Muscle of back (tissue), 11 donors: Measurements from ENCODE around the gene MAP2K7. TPM values are rescaled to one million over a fixed set of nuclear protein-coding genes. Genes with fewer than 3 reads are reported as not detected.
A peak's percentile ranks its signal among the peaks of the same experiment; 100 is the strongest.

Source experiments
- DNase-seq, 3 donors: peaks; one replicate each; pipeline versions ENCODE4 v3.0.0 to v3.0.0-alpha.2; 2013
- polyA plus RNA-seq, 10 donors: library from polyadenylated mRNA; unstranded; fragments of 120-200 nt; gene quantifications; one replicate each; pipeline ENCODE4 v1.2.1, GENCODE V29; 2013; ENCODE audit not compliant: insufficient read length in 10 of 10

The MAP2K7 gene
- polyA plus RNA-seq, 10 donors = 14.9 to 24.6 (median 20.6) TPM

DNA sequence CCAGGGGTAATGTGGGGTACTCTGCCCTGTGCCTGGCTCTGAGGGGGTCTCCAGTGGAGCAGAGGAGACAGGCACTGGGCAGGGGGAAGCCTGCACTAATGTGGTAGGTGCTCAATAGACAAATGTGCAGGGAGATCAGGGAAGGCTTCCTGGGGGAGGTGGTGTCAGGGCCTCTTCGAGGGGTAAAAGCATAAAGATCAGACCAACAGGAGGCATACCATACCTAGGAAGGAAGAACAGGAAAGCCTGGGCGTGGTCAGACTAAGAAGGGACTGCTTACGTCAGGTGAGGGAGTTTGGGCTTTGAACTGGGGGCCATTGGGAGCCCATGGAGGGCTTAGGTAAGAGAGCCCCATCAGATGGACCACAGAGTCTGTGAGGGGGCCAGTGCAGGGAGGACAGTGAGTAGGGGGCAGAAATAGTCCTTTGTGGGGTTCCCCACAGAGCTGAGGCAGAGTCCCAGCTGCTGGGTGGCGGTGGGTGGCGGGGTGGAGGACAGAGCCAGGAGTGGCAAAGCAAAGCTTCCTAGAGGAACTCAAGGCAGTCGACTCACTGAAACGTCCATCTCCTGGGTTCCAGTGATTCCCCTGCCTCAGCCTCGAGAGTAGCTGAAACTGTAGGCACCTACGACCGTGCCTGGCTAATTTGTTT is 38.3 kb upstream of the MAP2K7 start:
- no peak for DNase-seq

- no peak for DNase-seq
These were observed 37.1 kb upstream of the MAP2K7 start for GRCh38 chr19:7866399-7867091.

GRCh38 chr19:7867092-7867844 is 36.4 kb upstream of the MAP2K7 start:
- DNase-seq = no peak

DNA sequence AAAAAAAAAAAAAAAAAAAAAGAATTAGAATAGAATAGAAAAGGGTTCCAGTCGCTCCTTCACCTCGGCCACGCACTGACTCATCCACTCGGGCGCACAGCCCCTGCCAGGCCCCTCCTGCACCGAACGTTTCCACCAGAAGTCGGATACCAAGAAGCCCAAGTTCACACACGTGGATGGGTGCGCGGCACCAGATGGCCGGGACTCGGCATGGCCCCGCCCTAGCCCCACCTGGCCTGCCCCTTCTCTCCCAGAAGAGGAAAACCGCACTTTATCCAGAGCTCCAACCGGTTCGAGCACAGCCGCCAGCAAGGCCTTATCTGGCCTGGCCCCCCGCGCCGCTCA is 35.4 kb upstream of the MAP2K7 start:
- DNase-seq = no peak

DNA sequence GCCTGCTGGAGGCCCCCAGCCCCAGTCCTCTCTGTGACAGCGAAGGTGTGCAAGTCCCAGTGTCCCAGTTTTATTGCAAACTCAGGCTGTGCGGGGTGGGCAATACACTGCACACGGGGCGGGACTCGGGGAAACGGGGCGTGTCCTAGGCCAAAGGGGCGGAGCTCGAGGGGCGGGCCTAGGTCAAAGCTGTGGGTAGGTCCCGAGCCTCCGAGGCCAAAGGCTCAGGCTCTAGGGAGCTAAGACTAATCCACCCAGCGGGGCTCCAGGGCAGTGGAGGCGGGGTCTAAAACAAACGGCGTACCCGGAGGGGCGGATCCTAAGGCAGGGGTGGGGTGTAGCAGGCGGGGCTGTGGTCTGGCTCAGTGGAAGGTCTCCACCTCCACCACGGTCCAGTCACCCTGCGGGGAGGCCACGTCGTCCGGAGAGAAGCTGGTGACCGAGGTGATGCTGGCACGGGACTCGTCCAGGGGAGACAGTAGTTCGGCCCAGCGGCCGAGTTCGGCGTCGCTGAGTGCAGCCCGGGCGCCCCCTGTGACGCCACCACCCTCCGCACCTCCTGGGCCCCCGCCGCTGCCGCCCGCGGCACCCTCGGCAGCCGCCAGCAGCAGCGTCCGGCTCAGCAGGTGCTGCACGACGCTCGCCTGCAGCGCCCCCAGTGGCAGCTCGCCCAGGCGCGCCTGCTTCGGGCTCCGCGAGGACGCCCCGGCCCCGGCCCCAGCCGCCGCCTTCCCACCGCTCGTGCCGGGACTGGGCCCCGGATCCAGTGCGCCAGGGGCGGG is 34.8 kb upstream of the MAP2K7 start:
- DNase-seq = peak in 2 of 3 donors; percentile 81 to 89

GRCh38 chr19:7869453-7869909 is 34.2 kb upstream of the MAP2K7 start:
- peak in 2 of 3 donors; percentile 59 to 81 for DNase-seq

DNA sequence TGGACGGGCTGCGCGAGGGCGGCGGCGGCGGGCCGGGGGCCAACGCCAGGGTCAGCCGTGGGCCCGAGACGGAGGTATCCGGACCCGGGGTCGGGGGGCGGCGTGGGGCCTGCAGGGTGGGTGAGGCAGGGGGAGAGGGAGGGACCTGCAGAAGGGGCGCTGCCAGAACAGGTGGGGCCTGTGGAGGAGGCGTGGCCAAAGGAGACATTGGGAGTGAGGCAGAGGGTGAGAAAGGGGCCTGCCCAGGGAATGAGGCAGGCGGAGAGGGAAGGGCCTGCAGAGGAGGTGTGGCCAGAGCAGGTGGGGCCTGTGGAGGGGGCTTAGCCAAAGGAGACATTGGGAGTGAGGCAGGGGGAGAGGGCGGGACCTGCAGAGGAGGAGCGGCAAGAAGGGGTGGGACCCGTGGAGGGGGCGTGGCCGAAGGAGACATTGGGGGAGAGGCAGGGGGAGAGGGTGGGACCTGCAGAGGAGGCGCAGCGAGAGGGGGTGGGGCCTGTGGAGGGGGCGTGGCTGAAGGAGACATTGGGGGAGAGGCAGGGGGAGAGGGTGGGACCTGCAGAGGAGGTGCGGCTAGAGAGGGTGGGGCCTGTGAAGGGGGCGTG is 33.7 kb upstream of the MAP2K7 start:
- peak in 2 of 3 donors; percentile 51 to 75 for DNase-seq

- DNase-seq = peak in 1 of 3 donors; percentile 53
These were observed 32.9 kb upstream of the MAP2K7 start for GRCh38 chr19:7870571-7871436.

GRCh38 chr19:7871437-7872305 is 32.0 kb upstream of the MAP2K7 start:
- DNase-seq = peak; percentile 59 to 92 (median 76)

DNA sequence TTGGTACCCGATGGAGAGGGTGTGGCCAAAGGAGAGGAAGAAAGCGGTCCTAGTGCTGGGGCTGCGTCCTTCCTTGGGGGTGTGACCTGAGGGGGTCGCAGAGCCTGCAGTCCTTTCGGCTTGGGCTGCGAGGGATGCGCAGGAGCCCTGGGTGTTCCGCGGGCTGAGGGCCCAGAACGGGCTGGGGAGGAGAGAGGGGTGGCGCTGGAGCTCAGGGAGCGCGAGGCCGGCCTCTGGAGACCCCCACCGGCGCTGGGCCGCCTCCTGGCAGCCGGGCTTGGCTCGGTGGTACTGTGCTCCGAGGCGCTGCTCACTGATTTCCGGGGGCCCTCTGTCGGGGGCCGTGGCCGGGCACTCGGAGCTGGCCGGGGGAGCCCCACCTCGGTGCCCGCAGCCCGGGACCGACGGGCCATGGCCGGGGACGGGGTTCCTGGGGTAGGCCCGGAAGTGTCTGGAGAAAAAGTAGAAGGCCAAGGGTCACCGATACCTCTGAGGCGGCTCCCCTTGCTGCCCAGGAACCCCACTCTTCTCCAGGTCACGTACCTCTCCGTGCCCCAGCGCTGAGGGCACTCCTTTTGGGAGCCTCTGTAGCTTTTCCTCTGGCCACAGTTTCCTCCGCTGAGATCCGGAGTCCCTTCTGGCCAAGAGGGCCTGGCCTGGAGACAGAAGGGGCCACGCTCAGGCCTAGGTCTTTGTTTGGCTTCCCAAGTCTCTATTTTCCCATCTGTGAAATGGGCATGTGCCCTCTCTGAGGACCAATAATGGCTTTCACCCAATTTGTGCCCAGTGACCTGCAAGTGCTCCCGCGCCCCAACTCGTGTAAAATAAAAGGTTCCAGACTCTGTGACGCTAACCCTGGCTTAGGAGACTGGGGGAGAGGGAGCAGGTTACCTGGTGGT is 31.1 kb upstream of the MAP2K7 start:
- no peak for DNase-seq

DNA sequence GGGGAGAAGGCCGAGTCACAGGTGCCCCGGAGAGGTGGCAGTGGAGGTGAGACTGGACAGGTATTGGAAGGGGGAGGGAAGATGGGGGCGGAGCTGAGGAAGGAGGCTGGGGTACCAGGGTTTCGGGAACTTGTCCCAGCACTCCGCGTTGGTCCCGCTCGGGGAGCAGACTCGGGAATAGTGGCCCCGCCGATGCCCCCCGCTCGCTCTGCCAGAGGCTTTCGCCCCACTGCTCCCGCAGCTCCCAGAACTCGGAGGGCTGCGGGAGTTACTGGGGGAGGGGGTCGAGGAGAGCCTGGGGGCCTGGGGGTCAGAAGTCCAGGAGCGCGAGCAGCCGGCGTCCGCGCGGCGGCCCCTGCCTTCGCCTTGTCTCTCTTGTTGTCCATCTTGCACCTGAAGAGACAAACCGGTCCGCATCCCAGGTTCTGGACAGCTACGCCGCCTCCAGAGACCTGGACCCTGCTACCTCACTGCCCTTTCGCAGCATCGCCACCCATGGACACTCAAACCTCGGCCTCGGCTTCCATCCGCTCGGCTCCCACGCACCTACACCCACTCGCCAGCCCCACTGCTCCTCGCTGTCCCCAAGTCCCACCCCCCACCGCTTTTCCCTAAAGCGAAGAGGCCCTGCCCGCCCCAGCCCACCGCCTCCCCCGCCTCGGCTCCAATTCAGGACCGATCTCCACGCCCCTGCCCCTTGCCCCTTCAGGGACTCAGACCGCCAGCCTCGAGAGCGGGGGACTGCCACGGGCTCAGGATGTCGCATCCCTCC is 30.2 kb upstream of the MAP2K7 start:
- no peak for DNase-seq

DNA sequence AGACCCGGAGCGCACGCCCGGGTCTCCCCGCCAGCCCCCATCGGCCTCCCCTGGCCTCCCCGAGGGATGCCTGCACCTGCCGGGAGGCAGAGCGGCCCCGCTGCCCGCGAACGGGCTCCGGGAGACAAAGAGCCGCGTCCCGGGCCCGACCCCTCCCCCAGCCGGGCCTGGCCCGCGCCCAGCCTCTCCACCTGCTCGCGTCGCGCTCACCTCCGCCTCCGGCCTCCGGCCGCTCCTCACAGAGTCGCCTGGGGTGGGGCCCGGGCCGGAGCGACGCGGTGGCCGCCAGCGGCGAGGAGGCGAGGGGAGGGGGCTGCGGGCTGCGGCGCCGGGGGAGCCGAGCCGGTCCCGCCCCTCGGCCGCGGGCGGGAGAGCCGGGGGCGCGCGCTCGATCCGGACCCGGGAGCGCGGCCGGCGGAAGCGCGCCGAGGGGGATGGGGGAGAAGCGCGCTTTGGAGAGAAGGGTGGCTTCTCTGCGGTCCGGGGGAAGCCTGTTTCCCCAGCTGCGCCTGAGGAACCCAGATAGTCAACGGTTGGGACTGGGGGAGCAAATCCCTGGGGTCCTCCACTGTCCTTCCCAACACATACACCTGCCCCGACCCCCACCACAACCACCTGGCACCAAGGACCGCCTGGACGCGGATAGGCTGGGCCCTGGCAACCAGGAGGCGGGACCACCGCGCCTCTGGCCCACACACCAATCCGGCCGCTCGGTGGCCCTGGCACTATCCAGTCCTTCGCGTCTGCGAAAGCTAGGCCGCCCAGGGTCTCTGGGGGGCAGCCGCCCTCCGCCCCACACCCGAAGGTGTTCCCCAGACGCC is 29.4 kb upstream of the MAP2K7 start, which contains the start of gene PRR36:
TSS of gene PRR36 (minus strand) at position 315 of the 821 bp plus-strand sequence. CDS start 701 bp downstream, outside the sequence.
- DNase-seq = peak in 1 of 3 donors; percentile 47

DNA sequence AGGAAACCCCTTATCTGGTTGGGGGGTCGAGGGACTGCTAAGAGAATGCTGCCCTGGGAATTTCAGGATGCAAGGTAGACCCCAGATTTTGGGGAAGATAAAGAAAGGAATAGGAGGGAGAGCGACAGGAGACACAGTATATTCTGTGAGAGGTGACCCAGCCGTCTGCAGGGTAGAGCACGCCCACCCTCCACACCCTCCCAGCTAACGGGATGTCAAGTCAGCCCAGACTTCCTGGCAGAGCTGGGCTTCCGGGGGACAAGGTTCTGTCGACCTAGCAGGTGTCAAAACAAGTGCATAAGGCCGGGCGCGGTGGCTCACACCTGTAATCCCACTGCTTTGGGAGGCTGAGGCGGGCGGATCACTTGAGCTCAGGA is 28.8 kb upstream of the MAP2K7 start:
- no peak for DNase-seq

GRCh38 chr19:7877249-7877836 is 26.3 kb upstream of the MAP2K7 start:
- DNase-seq = no peak

DNA sequence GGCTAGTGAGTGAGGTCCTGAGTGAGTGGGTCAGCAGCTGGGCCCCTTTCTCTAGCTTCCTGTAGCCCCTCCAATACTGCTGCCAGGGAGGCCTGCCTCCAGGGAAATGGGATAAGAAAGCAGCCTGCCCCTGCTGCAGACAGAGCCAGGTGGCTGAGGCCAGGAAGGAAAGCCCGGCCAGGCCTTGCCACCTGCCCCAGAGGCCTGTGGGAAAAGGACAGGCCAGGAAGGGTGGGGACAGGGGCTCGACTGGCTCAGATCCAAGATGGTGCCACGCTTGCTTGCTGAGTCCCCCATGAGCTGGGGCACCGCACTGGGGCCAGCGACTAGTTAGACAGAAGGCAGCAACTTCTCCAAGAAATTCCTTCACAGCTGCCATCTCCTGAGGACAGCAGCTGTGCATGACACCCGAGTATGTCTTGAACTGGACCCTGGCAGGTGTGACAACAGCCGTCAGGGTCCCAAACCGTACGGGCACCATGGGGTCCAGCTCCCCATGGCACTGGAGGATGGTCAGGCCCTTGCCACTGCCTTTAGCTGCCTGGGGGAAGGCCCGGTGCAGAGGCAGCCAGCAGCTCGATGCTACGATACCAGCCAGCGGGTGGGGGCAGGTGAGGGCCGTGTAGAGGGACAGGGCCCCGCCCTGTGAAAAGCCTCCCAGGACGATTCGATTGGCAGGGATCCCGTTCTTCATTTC is 24.4 kb upstream of the MAP2K7 start:
- no peak for DNase-seq

GRCh38 chr19:7879836-7880235 is 23.8 kb upstream of the MAP2K7 start:
- no peak for DNase-seq
